Measurements from ENCODE around the gene PLCXD1. TPM values are rescaled to one million over a fixed set of nuclear protein-coding genes. Genes with fewer than 3 reads are reported as not detected.
A peak's percentile ranks its signal among the peaks of the same experiment; 100 is the strongest.

Gene PLCXD1
- total RNA-seq, 4 donors from 2014 or later = 22.4 to 78.3 (median 54.2) TPM

GRCh38 chrX:341541-342101 is 60.4 kb downstream of the PLCXD1 start:
- Histone ChIP-seq H3K4me1 (no peaks in the 10 kb centered on the region), H3K27ac (no peak overlapping the region), H3K9me3 (no peaks in the 10 kb centered on the region), H3K27me3 (no peaks in the 10 kb centered on the region), H3K4me3 (no peak overlapping the region), H3K36me3 (peaks cover 55% of the 10 kb centered on the region)
- TF ChIP-seq CTCF (IDR thresholded peaks at IDR 0.05) (no peak), POLR2AphosphoS5 (IDR thresholded peaks at IDR 0.05) (no peak), EP300 (IDR thresholded peaks at IDR 0.05) (no peak), POLR2A (IDR thresholded peaks at IDR 0.05) (no peak)
- WGBS = 88% methylated on average over 17 of the region's 36 CpGs
- DNase-seq (ENCODE audit: low spot score in 2 of 2) = peak; percentile 44 to 58

- DNase-seq (ENCODE audit: low spot score in 2 of 2) = peak; percentile 52 to 60
These were observed 63.3 kb downstream of the PLCXD1 start for GRCh38 chrX:344371-344901.

GRCh38 chrX:345020-345925 is 64.1 kb downstream of the PLCXD1 start:
- Histone ChIP-seq H3K9me3 (no peaks in the 10 kb centered on the region), H3K27ac (no peak overlapping the region), H3K27me3 (no peaks in the 10 kb centered on the region), H3K36me3 (peaks cover 45% of the 10 kb centered on the region), H3K4me3 (no peak overlapping the region), H3K4me1 (no peaks in the 10 kb centered on the region)
- TF ChIP-seq CTCF (IDR thresholded peaks at IDR 0.05) (no peak), EP300 (IDR thresholded peaks at IDR 0.05) (no peak), POLR2A (IDR thresholded peaks at IDR 0.05) (no peak), POLR2AphosphoS5 (IDR thresholded peaks at IDR 0.05) (no peak)
- 96% methylated on average over 51 of the region's 63 CpGs for WGBS
- DNase-seq (ENCODE audit: low spot score in 2 of 2) = peak; percentile 45 to 65

More at GRCh38 chrX:344371-344901, 63.3 kb downstream of the PLCXD1 start:
- H3K4me1 ChIP-seq = no peaks in the 10 kb centered on the region
- no peaks in the 10 kb centered on the region for H3K9me3 ChIP-seq
- no peak overlapping the region for H3K4me3 ChIP-seq
- peaks cover 45% of the 10 kb centered on the region for H3K36me3 ChIP-seq
- WGBS = 98% methylated on average over 34 of the region's 47 CpGs
- no peak for TF ChIP-seq EP300 (IDR thresholded peaks at IDR 0.05)
- no peak for TF ChIP-seq CTCF (IDR thresholded peaks at IDR 0.05)
- no peak for TF ChIP-seq POLR2A (IDR thresholded peaks at IDR 0.05)
- TF ChIP-seq POLR2AphosphoS5 (IDR thresholded peaks at IDR 0.05) = no peak
- no peak overlapping the region for H3K27ac ChIP-seq
- H3K27me3 ChIP-seq = no peaks in the 10 kb centered on the region

- no peak overlapping the region for H3K27ac ChIP-seq
- TF ChIP-seq POLR2A (IDR thresholded peaks at IDR 0.05) = no peak
- no peaks in the 10 kb centered on the region for H3K9me3 ChIP-seq
- DNase-seq (ENCODE audit: low spot score in 2 of 2) = peak in 1 of 2 donors; percentile 78
- H3K27me3 ChIP-seq = no peaks in the 10 kb centered on the region
- H3K36me3 ChIP-seq = peaks cover 44% of the 10 kb centered on the region
- H3K4me3 ChIP-seq = no peak overlapping the region
- H3K4me1 ChIP-seq = no peaks in the 10 kb centered on the region
- WGBS = 98% methylated on average over 38 of the region's 75 CpGs
These were observed 65.0 kb downstream of the PLCXD1 start for GRCh38 chrX:346034-346813.

- WGBS = 99% methylated on average over 12 of the region's 59 CpGs
- Histone ChIP-seq H3K4me3 (no peak overlapping the region), H3K4me1 (no peaks in the 10 kb centered on the region), H3K9me3 (no peaks in the 10 kb centered on the region), H3K36me3 (peaks cover 43% of the 10 kb centered on the region), H3K27ac (no peak overlapping the region), H3K27me3 (no peaks in the 10 kb centered on the region)
- peak in 1 of 2 donors; percentile 76 for DNase-seq (ENCODE audit: low spot score in 2 of 2)
- no peak for TF ChIP-seq POLR2AphosphoS5 (IDR thresholded peaks at IDR 0.05)
- no peak for TF ChIP-seq POLR2A (IDR thresholded peaks at IDR 0.05)
- TF ChIP-seq CTCF (IDR thresholded peaks at IDR 0.05) = no peak
- TF ChIP-seq EP300 (IDR thresholded peaks at IDR 0.05) = no peak
These were observed 66.4 kb downstream of the PLCXD1 start for GRCh38 chrX:347351-348117.
